Stimulated activated CD8-positive, alpha-beta memory T cell treated with anti-CD3 and anti-CD28 coated beads, Interleukin-15, amount 100 ng/mL, for 4 hours (primary cell): ENCODE data around the gene FYB1.

Experiments
- DNase-seq, 2 donors: peaks; one replicate each; pipeline ENCODE4 v3.0.0-alpha.2; 2020; ENCODE audit warnings: low read depth in 2 of 2

FYB1 gene

DNA sequence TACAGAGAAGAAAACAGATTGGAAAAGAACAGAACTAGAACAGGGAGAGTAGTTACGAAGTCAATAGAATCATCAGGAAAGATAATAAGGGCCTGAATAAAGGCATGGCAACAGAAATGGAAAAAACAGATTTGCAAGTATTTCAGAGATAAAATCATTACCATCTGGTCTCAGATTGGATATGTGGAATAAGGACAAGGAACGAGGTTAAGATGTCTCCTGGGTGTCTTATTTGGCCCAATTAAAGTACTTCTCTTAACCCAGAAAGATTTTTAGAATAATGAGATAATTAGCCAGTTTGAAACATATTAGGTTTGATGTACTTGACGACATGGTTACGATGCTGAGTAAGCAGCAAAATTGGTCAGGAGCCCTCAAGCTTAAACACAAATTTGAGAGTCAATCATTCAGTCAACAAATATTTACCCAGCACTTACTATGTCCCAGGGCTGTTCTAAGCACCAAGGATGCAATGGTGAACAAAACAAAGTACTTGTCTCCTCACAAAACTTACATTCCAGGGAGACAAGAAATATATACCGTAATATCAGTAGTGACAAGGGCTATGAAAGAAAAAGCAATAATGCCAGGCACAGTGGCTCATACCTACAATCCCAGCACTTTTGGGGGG, 163.5 kb downstream of the FYB1 start:
- no peak for DNase-seq
